Uterus (tissue), 2 donors: Measurements from ENCODE around the gene ARHGAP15.

Experiments
- POLR2A ChIP-seq, 2 donors: fragments of 450-650 bp; IDR thresholded peaks; one replicate each; pipeline ENCODE4 v1.6.1; 2016; ENCODE audit warnings: antibody characterized with exemption in 2 of 2, mild to moderate bottlenecking in 1 of 2, moderate library complexity in 1 of 2
- TF ChIP-seq, protein P1 (sequence below), 4 experiments: fragments of 200-600 bp in 2 of 4; fragments of 450-650 bp in 2 of 4; sonication (generic) in 2 of 4; IDR thresholded peaks; one replicate each; pipeline ENCODE4 v1.5.1; 2016 to 2019; ENCODE audit warnings: antibody characterized with exemption in 4 of 4, mild to moderate bottlenecking in 2 of 4, moderate library complexity in 1 of 4

DNA sequence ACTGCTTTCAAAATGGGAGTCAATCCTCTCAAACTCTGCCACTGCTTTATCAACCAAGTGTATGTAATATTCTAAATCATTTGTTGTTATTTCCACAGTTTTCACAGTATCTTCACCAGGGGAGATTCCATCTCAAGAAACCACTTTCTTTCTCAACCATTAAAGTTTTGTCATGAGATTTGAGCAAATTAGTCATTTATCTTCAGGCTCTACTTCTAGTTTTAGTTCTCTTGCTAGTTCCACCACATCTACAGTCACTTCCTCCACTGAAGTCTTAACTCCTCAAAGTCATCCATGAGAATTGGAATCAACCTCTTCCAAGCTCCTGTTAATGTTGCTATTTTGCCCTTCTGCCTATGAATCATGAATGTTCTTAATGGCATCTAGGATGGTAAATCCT, 545.8 kb downstream of the ARHGAP15 start:
- no peak for TF ChIP-seq POLR2A (IDR thresholded peaks at IDR 0.05)
- TF ChIP-seq, protein P1, sequence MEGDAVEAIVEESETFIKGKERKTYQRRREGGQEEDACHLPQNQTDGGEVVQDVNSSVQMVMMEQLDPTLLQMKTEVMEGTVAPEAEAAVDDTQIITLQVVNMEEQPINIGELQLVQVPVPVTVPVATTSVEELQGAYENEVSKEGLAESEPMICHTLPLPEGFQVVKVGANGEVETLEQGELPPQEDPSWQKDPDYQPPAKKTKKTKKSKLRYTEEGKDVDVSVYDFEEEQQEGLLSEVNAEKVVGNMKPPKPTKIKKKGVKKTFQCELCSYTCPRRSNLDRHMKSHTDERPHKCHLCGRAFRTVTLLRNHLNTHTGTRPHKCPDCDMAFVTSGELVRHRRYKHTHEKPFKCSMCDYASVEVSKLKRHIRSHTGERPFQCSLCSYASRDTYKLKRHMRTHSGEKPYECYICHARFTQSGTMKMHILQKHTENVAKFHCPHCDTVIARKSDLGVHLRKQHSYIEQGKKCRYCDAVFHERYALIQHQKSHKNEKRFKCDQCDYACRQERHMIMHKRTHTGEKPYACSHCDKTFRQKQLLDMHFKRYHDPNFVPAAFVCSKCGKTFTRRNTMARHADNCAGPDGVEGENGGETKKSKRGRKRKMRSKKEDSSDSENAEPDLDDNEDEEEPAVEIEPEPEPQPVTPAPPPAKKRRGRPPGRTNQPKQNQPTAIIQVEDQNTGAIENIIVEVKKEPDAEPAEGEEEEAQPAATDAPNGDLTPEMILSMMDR (IDR thresholded peaks at IDR 0.05), result no peak
